T follicular helper cell (primary cell): Measurements from ENCODE around the gene MPDZ.

Experiments used
- DNase-seq: peaks from one replicate; pipeline ENCODE4 v3.0.0-alpha.2; 2020; ENCODE audit warnings: low read depth
- total RNA-seq, 2 experiments: gene quantifications; one replicate each; lab custom pipeline; 2026; lab: John Stamatoyannopoulos, UW

MPDZ gene
- 0.06 to 0.13 reads per million in 2 experiments for total RNA-seq

GRCh38 chr9:13279284-13280141, at the start of gene MPDZ:
Gene MPDZ, minus strand, starts transcription at chr9:13279692. Its CDS starts 29,377 bp downstream, at chr9:13250315.
- no peak for DNase-seq

GRCh38 chr9:13324988-13325387, 45.5 kb upstream of the MPDZ start:
- DNase-seq, result no peak

GRCh38 chr9:13322828-13323550, 43.5 kb upstream of the MPDZ start:
- no peak for DNase-seq

GRCh38 chr9:13318027-13318426, 38.5 kb upstream of the MPDZ start:
- no peak for DNase-seq

- no peak for DNase-seq
Observed at GRCh38 chr9:13296972-13297371, 17.5 kb upstream of the MPDZ start.

- no peak for DNase-seq
Observed at GRCh38 chr9:13295556-13295955, 16.1 kb upstream of the MPDZ start.

GRCh38 chr9:13292782-13293181, 13.3 kb upstream of the MPDZ start:
- no peak for DNase-seq

GRCh38 chr9:13292158-13292557, 12.7 kb upstream of the MPDZ start:
- DNase-seq, result no peak

GRCh38 chr9:13291718-13292117, 12.2 kb upstream of the MPDZ start:
- DNase-seq, result no peak

- no peak for DNase-seq
Observed at GRCh38 chr9:13284011-13284410, 4.5 kb upstream of the MPDZ start.

GRCh38 chr9:13282998-13283397, 3.5 kb upstream of the MPDZ start:
- no peak for DNase-seq

- DNase-seq, result no peak
Observed at GRCh38 chr9:13281356-13282016, 2.0 kb upstream of the MPDZ start.

GRCh38 chr9:13278368-13279246, 885 bp downstream of the MPDZ start:
- no peak for DNase-seq

GRCh38 chr9:13278023-13278367, 1.5 kb downstream of the MPDZ start:
- DNase-seq, result no peak

GRCh38 chr9:13274886-13275641, 4.4 kb downstream of the MPDZ start:
- no peak for DNase-seq

- no peak for DNase-seq
Observed at GRCh38 chr9:13270734-13271133, 8.8 kb downstream of the MPDZ start.

GRCh38 chr9:13269589-13270452, 9.7 kb downstream of the MPDZ start:
- no peak for DNase-seq

- no peak for DNase-seq
Observed at GRCh38 chr9:13268469-13268868, 11.0 kb downstream of the MPDZ start.

- no peak for DNase-seq
Observed at GRCh38 chr9:13267743-13268142, 11.7 kb downstream of the MPDZ start.

- DNase-seq, result no peak
Observed at GRCh38 chr9:13266167-13266566, 13.3 kb downstream of the MPDZ start.
